Hematopoietic multipotent progenitor cell treated with erythropoietin and hydrocortisone succinate and interleukin-3 and kit ligand, for 4 days (in vitro differentiated cells): ENCODE data around the gene ETAA1.

Experiments used
- DNase-seq: peaks from one replicate; pipeline ENCODE4 v3.0.0-alpha.2; 2015

ETAA1 gene

GRCh38 chr2:67397143-67397986 is at the start of gene ETAA1:
Gene ETAA1, plus strand, starts transcription at chr2:67397333. Its CDS starts 116 bp downstream, at chr2:67397449.
- DNase-seq: peak; percentile 97

GRCh38 chr2:67366832-67367412 is 30.2 kb upstream of the ETAA1 start:
- no peak for DNase-seq

- no peak for DNase-seq
Measured at GRCh38 chr2:67374481-67374880, 22.7 kb upstream of the ETAA1 start.

GRCh38 chr2:67374949-67375348 is 22.2 kb upstream of the ETAA1 start:
- no peak for DNase-seq

GRCh38 chr2:67378555-67378954 is 18.6 kb upstream of the ETAA1 start:
- DNase-seq: no peak

GRCh38 chr2:67379048-67379447 is 18.1 kb upstream of the ETAA1 start:
- DNase-seq: no peak

- no peak for DNase-seq
Measured at GRCh38 chr2:67384123-67384822, 12.9 kb upstream of the ETAA1 start.

- no peak for DNase-seq
Measured at GRCh38 chr2:67388680-67389079, 8.5 kb upstream of the ETAA1 start.

- DNase-seq: no peak
Measured at GRCh38 chr2:67389286-67389685, 7.8 kb upstream of the ETAA1 start.

- no peak for DNase-seq
Measured at GRCh38 chr2:67389788-67390187, 7.3 kb upstream of the ETAA1 start.

GRCh38 chr2:67393237-67393636 is 3.9 kb upstream of the ETAA1 start:
- DNase-seq: no peak

- DNase-seq: no peak
Measured at GRCh38 chr2:67394734-67395133, 2.4 kb upstream of the ETAA1 start.

GRCh38 chr2:67399144-67399543 is 2.0 kb downstream of the ETAA1 start:
- no peak for DNase-seq

- no peak for DNase-seq
Measured at GRCh38 chr2:67399831-67400489, 2.8 kb downstream of the ETAA1 start.

GRCh38 chr2:67400560-67401485 is 3.7 kb downstream of the ETAA1 start:
- DNase-seq: no peak

- DNase-seq: no peak
Measured at GRCh38 chr2:67408346-67408745, 11.2 kb downstream of the ETAA1 start.

GRCh38 chr2:67412424-67412823 is 15.3 kb downstream of the ETAA1 start:
- no peak for DNase-seq

- no peak for DNase-seq
Measured at GRCh38 chr2:67414867-67415266, 17.7 kb downstream of the ETAA1 start.

GRCh38 chr2:67416136-67416535 is 19.0 kb downstream of the ETAA1 start:
- DNase-seq: no peak

GRCh38 chr2:67423489-67423888 is 26.4 kb downstream of the ETAA1 start:
- no peak for DNase-seq

- no peak for DNase-seq
Measured at GRCh38 chr2:67436221-67436620, 39.1 kb downstream of the ETAA1 start.

- no peak for DNase-seq
Measured at GRCh38 chr2:67437114-67437513, 40.0 kb downstream of the ETAA1 start.
